Neural cell (in vitro differentiated cells): ENCODE results near the gene PPP2R2D. TPM values are rescaled to one million over a fixed set of nuclear protein-coding genes. Genes with fewer than 3 reads are reported as not detected.
"Not testable (repeated sequence)": the region's sequence is repeated elsewhere in the genome, so short reads cannot be mapped to it uniquely, and the experiment has no call there.

ENCODE experiments used
- H2AFZ ChIP-seq: fragments of 200-600, 300-800 bp; sonication (generic), shearing (Covaris generic); 2 replicates; pipeline ENCODE4 v1.6.0; 2014; ENCODE audit warnings: low read depth, mild to moderate bottlenecking, antibody characterized with exemption, low read length, moderate library complexity
- H3F3A ChIP-seq: fragments of 200-600 bp; shearing (Covaris generic); 2 replicates; pipeline ENCODE4 v1.6.1; 2016; ENCODE audit warnings: mild to moderate bottlenecking, moderate library complexity, mixed read lengths, antibody characterized with exemption, low read length; ENCODE audit not compliant: insufficient read depth, poor library complexity, severe bottlenecking
- H3K27ac ChIP-seq: fragments of 200-600, 300-800 bp; sonication (generic), shearing (Covaris generic); 2 replicates; pipeline ENCODE4 v1.5.1; 2014; ENCODE audit warnings: mild to moderate bottlenecking, low read length, moderate library complexity
- H3K27me3 ChIP-seq: fragments of 300-800, 200-600 bp; sonication (generic), shearing (Covaris generic); 2 replicates; pipeline ENCODE4 v1.6.0; 2014; ENCODE audit warnings: mild to moderate bottlenecking, low read depth, low read length, moderate library complexity; ENCODE audit not compliant: insufficient read depth
- H3K36me3 ChIP-seq: fragments of 300-800, 200-600 bp; sonication (generic), shearing (Covaris generic); 2 replicates; pipeline ENCODE4 v1.5.1; 2014; ENCODE audit warnings: mild to moderate bottlenecking, antibody characterized with exemption, low read length, moderate library complexity; ENCODE audit not compliant: insufficient read depth
- H3K4me2 ChIP-seq: fragments of 300-800, 200-600 bp; sonication (generic), shearing (Covaris generic); 2 replicates; pipeline ENCODE4 v1.6.0; 2014; ENCODE audit warnings: mild to moderate bottlenecking, low read length
- H3K4me3 ChIP-seq: fragments of 300-800, 200-600 bp; sonication (generic), shearing (Covaris generic); 2 replicates; pipeline ENCODE4 v1.5.1; 2014; ENCODE audit warnings: mild to moderate bottlenecking, low read length, moderate library complexity
- H3K79me2 ChIP-seq: fragments of 200-600 bp; shearing (Covaris generic); replicated peaks from 2 replicates; pipeline ENCODE4 v1.6.0; 2014; ENCODE audit warnings: mild to moderate bottlenecking, low read length, moderate library complexity; ENCODE audit not compliant: insufficient read depth
- H3K9ac ChIP-seq: fragments of 300-800, 200-600 bp; sonication (generic), shearing (Covaris generic); 2 replicates; pipeline ENCODE4 v1.6.1; 2016; ENCODE audit warnings: mild to moderate bottlenecking, low read length, mixed read lengths
- H3K9me2 ChIP-seq: fragments of 200-600 bp; shearing (Covaris generic); 2 replicates; pipeline ENCODE4 v1.6.1; 2016; ENCODE audit warnings: mild to moderate bottlenecking, low read length, mixed read lengths; ENCODE audit not compliant: insufficient read depth
- H3K9me3 ChIP-seq: fragments of 200-600, 300-800 bp; sonication (generic), shearing (Covaris generic); 2 replicates; pipeline ENCODE4 v1.6.1; 2016; ENCODE audit warnings: mild to moderate bottlenecking, mixed run types, low read length, moderate library complexity, mixed read lengths
- H4K20me1 ChIP-seq: fragments of 200-600 bp; shearing (Covaris generic); 2 replicates; pipeline ENCODE4 v1.6.1; 2016; ENCODE audit warnings: mild to moderate bottlenecking, mixed run types; ENCODE audit not compliant: insufficient read depth
- polyA plus RNA-seq: library from polyadenylated mRNA; depleted of rRNA; stranded (reverse); fragments of >200 nt; gene quantifications from 2 replicates; pipeline ENCODE4 v1.2.3, GENCODE V29; 2014
- TF ChIP-seq, protein P1 (sequence below): fragments of 450-650 bp; IDR thresholded peaks from 2 replicates; pipeline ENCODE4 v1.5.1; 2014; ENCODE audit warnings: antibody characterized with exemption, mild to moderate bottlenecking, moderate library complexity; ENCODE audit not compliant: poor library complexity, severe bottlenecking
- TF ChIP-seq, protein P2 (sequence below): IDR thresholded peaks from 2 replicates; pipeline ENCODE4 v1.6.1; 2012; ENCODE audit warnings: borderline replicate concordance

The PPP2R2D gene
- polyA plus RNA-seq, 1 donor from 2014 or later = 71.7 TPM

DNA sequence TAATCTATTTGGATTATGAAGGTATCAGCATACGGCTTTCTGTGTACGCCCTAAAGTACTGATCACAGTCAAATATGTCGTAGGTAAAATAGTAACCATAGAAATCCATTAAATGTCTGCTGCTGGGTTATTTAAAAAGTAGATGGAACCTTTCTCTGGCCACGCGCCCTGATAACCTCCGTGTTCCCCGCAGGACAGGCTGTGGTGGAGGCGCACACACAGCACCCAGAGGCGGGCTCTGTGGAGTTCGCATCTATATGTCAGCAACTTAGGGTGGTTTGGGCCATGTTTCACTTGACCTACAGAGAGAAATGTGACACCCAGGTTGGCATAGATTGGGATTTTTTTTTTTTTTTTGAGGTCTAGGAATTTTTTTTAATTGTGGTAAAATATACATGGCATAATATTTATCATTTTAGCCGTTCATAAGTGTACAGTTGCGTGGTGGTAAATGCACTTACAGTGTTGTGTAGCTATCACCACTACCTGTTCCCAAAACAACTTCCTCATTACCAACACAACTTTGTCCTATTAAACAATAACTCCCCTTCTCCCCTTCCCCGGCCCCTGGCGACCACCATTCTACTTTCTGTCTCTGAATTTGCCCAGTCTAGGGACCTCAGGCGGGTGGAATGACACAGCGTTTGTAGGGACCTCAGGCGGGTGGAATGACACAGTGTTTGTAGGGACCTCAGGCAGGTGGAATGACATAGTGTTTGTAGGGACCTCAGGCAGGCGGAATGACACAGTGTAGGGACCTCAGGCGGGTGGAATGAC, 15.4 kb downstream of the PPP2R2D start:
- H3K79me2 ChIP-seq = peaks cover 32% of the 10 kb centered on the region
- no peaks in the 10 kb centered on the region for H3K9me3 ChIP-seq
- H3K36me3 ChIP-seq = peaks cover 5% of the 10 kb centered on the region
- H3K9ac ChIP-seq = no peak overlapping the region
- no peak overlapping the region for H3K27ac ChIP-seq
- no peaks in the 10 kb centered on the region for H4K20me1 ChIP-seq
- TF ChIP-seq, protein P1, sequence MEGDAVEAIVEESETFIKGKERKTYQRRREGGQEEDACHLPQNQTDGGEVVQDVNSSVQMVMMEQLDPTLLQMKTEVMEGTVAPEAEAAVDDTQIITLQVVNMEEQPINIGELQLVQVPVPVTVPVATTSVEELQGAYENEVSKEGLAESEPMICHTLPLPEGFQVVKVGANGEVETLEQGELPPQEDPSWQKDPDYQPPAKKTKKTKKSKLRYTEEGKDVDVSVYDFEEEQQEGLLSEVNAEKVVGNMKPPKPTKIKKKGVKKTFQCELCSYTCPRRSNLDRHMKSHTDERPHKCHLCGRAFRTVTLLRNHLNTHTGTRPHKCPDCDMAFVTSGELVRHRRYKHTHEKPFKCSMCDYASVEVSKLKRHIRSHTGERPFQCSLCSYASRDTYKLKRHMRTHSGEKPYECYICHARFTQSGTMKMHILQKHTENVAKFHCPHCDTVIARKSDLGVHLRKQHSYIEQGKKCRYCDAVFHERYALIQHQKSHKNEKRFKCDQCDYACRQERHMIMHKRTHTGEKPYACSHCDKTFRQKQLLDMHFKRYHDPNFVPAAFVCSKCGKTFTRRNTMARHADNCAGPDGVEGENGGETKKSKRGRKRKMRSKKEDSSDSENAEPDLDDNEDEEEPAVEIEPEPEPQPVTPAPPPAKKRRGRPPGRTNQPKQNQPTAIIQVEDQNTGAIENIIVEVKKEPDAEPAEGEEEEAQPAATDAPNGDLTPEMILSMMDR = no peak
- TF ChIP-seq, protein P2, sequence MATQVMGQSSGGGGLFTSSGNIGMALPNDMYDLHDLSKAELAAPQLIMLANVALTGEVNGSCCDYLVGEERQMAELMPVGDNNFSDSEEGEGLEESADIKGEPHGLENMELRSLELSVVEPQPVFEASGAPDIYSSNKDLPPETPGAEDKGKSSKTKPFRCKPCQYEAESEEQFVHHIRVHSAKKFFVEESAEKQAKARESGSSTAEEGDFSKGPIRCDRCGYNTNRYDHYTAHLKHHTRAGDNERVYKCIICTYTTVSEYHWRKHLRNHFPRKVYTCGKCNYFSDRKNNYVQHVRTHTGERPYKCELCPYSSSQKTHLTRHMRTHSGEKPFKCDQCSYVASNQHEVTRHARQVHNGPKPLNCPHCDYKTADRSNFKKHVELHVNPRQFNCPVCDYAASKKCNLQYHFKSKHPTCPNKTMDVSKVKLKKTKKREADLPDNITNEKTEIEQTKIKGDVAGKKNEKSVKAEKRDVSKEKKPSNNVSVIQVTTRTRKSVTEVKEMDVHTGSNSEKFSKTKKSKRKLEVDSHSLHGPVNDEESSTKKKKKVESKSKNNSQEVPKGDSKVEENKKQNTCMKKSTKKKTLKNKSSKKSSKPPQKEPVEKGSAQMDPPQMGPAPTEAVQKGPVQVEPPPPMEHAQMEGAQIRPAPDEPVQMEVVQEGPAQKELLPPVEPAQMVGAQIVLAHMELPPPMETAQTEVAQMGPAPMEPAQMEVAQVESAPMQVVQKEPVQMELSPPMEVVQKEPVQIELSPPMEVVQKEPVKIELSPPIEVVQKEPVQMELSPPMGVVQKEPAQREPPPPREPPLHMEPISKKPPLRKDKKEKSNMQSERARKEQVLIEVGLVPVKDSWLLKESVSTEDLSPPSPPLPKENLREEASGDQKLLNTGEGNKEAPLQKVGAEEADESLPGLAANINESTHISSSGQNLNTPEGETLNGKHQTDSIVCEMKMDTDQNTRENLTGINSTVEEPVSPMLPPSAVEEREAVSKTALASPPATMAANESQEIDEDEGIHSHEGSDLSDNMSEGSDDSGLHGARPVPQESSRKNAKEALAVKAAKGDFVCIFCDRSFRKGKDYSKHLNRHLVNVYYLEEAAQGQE = no peak
- no peak overlapping the region for H3K4me2 ChIP-seq
- H3K27me3 ChIP-seq = no peaks in the 10 kb centered on the region
- H2AFZ ChIP-seq = no peak overlapping the region
- no peak overlapping the region for H3K4me3 ChIP-seq
- H3K9me2 ChIP-seq = no peaks in the 10 kb centered on the region
- no peaks in the 10 kb centered on the region for H3F3A ChIP-seq

DNA sequence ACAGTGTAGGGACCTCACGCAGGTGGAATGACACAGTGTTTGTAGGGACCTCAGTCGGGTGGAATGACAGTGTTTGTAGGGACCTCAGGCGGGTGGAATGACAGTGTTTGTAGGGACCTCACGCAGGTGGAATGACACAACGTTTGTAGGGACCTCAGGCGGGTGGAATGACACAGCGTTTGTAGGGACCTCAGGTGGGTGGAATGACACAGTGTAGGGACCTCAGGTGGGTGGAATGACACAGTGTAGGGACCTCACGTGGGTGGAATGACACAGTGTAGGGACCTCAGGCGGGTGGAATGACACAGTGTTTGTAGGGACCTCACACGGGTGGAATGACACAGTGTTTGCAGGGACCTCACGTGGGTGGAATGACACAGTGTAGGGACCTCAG, 16.0 kb downstream of the PPP2R2D start:
- not testable (repeated sequence) for H3F3A ChIP-seq, H2AFZ ChIP-seq, H3K27me3 ChIP-seq, H3K4me2 ChIP-seq, H3K9ac ChIP-seq, H3K9me2 ChIP-seq, H4K20me1 ChIP-seq, H3K4me3 ChIP-seq, H3K27ac ChIP-seq, H3K9me3 ChIP-seq, H3K36me3 ChIP-seq
- H3K79me2 ChIP-seq = peaks cover 33% of the 10 kb centered on the region

DNA sequence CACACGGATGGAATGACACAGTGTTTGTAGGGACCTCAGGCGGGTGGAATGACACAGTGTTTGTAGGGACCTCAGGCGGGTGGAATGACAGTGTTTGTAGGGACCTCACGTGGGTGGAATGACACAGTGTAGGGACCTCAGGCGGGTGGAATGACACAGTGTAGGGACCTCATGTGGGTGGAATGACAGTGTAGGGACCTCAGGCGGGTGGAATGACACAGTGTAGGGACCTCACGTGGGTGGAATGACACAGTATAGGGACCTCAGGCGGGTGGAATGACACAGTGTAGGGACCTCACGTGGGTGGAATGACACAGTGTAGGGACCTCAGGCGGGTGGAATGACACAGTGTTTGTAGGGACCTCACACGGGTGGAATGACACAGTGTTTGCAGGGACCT, 16.7 kb downstream of the PPP2R2D start:
- not testable (repeated sequence) for H3K9me2 ChIP-seq, H3K36me3 ChIP-seq, H3F3A ChIP-seq, H4K20me1 ChIP-seq, H3K27ac ChIP-seq, H3K27me3 ChIP-seq, H2AFZ ChIP-seq, H3K4me2 ChIP-seq, H3K4me3 ChIP-seq, H3K9ac ChIP-seq, H3K9me3 ChIP-seq
- peaks cover 34% of the 10 kb centered on the region for H3K79me2 ChIP-seq

DNA sequence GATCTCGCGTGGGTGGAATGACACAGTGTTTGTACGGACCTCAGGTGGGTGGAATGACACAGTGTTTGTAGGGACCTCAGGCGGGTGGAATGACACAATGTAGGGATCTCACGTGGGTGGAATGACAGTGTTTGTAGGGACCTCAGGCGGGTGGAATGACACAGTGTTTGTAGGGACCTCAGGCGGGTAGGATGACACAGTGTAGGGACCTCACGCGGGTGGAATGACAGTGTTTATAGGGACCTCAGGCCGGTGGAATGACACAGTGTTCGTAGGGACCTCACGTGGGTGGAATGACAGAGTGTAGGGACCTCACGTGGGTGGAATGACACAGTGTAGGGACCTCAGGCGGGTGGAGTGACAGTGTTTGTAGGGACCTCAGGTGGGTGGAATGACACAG, 18.7 kb downstream of the PPP2R2D start:
- not testable (repeated sequence) for H3K9me2 ChIP-seq, H3K9ac ChIP-seq, H3K27ac ChIP-seq, H3K4me2 ChIP-seq, H3K27me3 ChIP-seq, H3K9me3 ChIP-seq, H2AFZ ChIP-seq, H3K4me3 ChIP-seq, H3F3A ChIP-seq, H4K20me1 ChIP-seq, H3K36me3 ChIP-seq
- H3K79me2 ChIP-seq = peaks cover 41% of the 10 kb centered on the region
